OCI-LY7 (cell line): ENCODE data around the gene MACROD2. TPM values are rescaled to one million over a fixed set of nuclear protein-coding genes. Genes with fewer than 3 reads are reported as not detected.

ENCODE experiments used
- BruUV-seq: library from RNA; stranded (reverse); fragments of 400-500 nt; replicated peaks from 2 replicates; lab custom pipeline; 2021; lab: Mats Ljungman, UMichigan
- CTCF ChIA-PET: fragments of 300-600 bp; sonication (Branson Sonifier 250); formaldehyde crosslinking; loops from one replicate; lab custom pipeline; 2022; ENCODE audit warnings: antibody characterized with exemption; ENCODE audit not compliant: unreplicated experiment; lab: Charles Lee
- POLR2A ChIA-PET: fragments of 300-600 bp; sonication (Branson Sonifier 250); formaldehyde crosslinking; loops from one replicate; lab custom pipeline; 2022; ENCODE audit warnings: antibody characterized with exemption; lab: Charles Lee
- DNase-seq: peaks from one replicate; pipeline ENCODE4 v3.0.0-alpha.2; 2015; ENCODE audit warnings: low spot score
- H2AFZ ChIP-seq: fragments of 200-600 bp; sonication (generic), shearing (Covaris generic); 2 replicates; pipeline ENCODE4 v1.6.1; 2014; ENCODE audit warnings: mild to moderate bottlenecking, antibody characterized with exemption, low read length, moderate library complexity
- H3K27ac ChIP-seq: fragments of 200-600 bp; sonication (generic); 2 replicates; pipeline ENCODE4 v1.5.1; 2014; ENCODE audit warnings: mixed run types, low read depth, mild to moderate bottlenecking, moderate library complexity, low read length, inconsistent platforms; ENCODE audit not compliant: poor library complexity, severe bottlenecking
- H3K36me3 ChIP-seq: fragments of 200-600 bp; sonication (generic); 2 replicates; pipeline ENCODE4 v1.6.1; 2014; ENCODE audit warnings: mild to moderate bottlenecking, antibody characterized with exemption, low read length, moderate library complexity, mixed read lengths; ENCODE audit not compliant: insufficient read depth
- H3K4me1 ChIP-seq: fragments of 200-600 bp; sonication (generic); 2 replicates; pipeline ENCODE4 v1.5.1; 2014; ENCODE audit warnings: mild to moderate bottlenecking, low read length; ENCODE audit not compliant: insufficient read depth, poor library complexity, severe bottlenecking
- H3K4me2 ChIP-seq: fragments of 200-600 bp; sonication (generic); 2 replicates; pipeline ENCODE4 v1.6.1; 2014; ENCODE audit warnings: mild to moderate bottlenecking, low read length
- H3K4me3 ChIP-seq: fragments of 200-600 bp; sonication (generic); 2 replicates; pipeline ENCODE4 v1.5.1; 2014; ENCODE audit warnings: mild to moderate bottlenecking, low read depth, low read length; ENCODE audit not compliant: poor library complexity, severe bottlenecking
- H3K79me2 ChIP-seq: fragments of 200-600 bp; sonication (generic); 2 replicates; pipeline ENCODE4 v1.6.1; 2016; ENCODE audit warnings: low read depth, mild to moderate bottlenecking, low read length, moderate library complexity, mixed read lengths; ENCODE audit not compliant: insufficient read depth
- H3K9me2 ChIP-seq: fragments of 200-600 bp; sonication (generic); 2 replicates; pipeline ENCODE4 v1.6.1; 2016; ENCODE audit warnings: mild to moderate bottlenecking, low read length, mixed read lengths; ENCODE audit not compliant: insufficient read depth
- H3K9me3 ChIP-seq: fragments of 200-600 bp; sonication (generic); 2 replicates; pipeline ENCODE4 v1.6.1; 2014; ENCODE audit warnings: mild to moderate bottlenecking, mixed run types, low read length, mixed read lengths
- H4K20me1 ChIP-seq: fragments of 200-600 bp; sonication (generic); 2 replicates; pipeline ENCODE4 v1.6.1; 2014; ENCODE audit warnings: mild to moderate bottlenecking, antibody characterized with exemption, low read length, moderate library complexity, mixed read lengths; ENCODE audit not compliant: insufficient read depth
- EZH2phosphoT487 ChIP-seq: fragments of 200-600 bp; sonication (generic); IDR thresholded peaks from 2 replicates; pipeline ENCODE4 v1.6.1; 2018; ENCODE audit warnings: low read depth, borderline replicate concordance, mild to moderate bottlenecking, mixed run types, antibody characterized with exemption, low read length, moderate library complexity, mixed read lengths
- intact Hi-C: fragments of 100-400 bp; cut with micrococcal nuclease; formaldehyde crosslinking; loops from one replicate; pipeline ENCODE4 v1.10.0; 2022; ENCODE audit not compliant: unreplicated experiment
- total RNA-seq, 2 experiments: library from RNA; depleted of rRNA in 1 of 2; stranded (reverse); fragments of >200 nt in 1 of 2; shearing (Covaris generic) in 1 of 2; gene quantifications; 2 replicates each; pipeline ENCODE4 v1.2.3, GENCODE V29; 2014 to 2022
- TF ChIP-seq, protein P1 (sequence below): fragments of 200-600 bp; sonication (generic); conservative IDR thresholded peaks from 2 replicates; pipeline ENCODE4 v1.5.1; 2014; ENCODE audit warnings: mild to moderate bottlenecking, antibody characterized with exemption, low read length, moderate library complexity, mixed read lengths

Gene MACROD2
- total RNA-seq, 2 experiments from 2014 or later, result 0.09 to 4.5 TPM

DNA sequence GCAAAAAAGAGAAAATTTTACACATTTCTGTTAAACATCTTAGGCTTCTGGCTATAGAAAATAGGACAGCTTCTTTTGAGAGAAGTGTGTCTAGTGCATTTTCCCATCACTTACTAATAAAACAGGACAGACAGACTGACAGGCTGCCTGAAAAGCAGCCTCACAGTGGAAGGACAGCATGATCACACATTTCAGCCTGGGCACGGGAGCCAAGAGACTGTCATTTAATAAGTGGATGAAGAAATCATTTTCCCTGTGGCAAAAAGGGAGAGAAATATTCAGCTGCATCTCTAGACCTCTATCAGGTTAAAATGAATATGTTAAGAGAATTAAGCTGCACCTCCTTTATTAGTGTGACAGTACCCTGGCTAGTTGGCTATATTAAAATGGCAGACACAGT lies 1617.5 kb downstream of the MACROD2 start:
- no peaks in the 10 kb centered on the region for H3K36me3 ChIP-seq
- H3K4me1 ChIP-seq, result no peaks in the 10 kb centered on the region
- DNase-seq, result no peak
- no peaks in the 10 kb centered on the region for H3K9me2 ChIP-seq
- intact Hi-C loops, result no loop called here
- H2AFZ ChIP-seq, result no peak overlapping the region
- H3K27ac ChIP-seq, result no peak overlapping the region
- ChIA-PET CTCF (no interaction called here), POLR2A (no interaction called here)
- no peak overlapping the region for H3K4me2 ChIP-seq
- H3K9me3 ChIP-seq, result no peaks in the 10 kb centered on the region
- no peaks in the 10 kb centered on the region for H3K79me2 ChIP-seq
- no peaks in the 10 kb centered on the region for H4K20me1 ChIP-seq
- TF ChIP-seq, protein P1, sequence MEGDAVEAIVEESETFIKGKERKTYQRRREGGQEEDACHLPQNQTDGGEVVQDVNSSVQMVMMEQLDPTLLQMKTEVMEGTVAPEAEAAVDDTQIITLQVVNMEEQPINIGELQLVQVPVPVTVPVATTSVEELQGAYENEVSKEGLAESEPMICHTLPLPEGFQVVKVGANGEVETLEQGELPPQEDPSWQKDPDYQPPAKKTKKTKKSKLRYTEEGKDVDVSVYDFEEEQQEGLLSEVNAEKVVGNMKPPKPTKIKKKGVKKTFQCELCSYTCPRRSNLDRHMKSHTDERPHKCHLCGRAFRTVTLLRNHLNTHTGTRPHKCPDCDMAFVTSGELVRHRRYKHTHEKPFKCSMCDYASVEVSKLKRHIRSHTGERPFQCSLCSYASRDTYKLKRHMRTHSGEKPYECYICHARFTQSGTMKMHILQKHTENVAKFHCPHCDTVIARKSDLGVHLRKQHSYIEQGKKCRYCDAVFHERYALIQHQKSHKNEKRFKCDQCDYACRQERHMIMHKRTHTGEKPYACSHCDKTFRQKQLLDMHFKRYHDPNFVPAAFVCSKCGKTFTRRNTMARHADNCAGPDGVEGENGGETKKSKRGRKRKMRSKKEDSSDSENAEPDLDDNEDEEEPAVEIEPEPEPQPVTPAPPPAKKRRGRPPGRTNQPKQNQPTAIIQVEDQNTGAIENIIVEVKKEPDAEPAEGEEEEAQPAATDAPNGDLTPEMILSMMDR, result no peak
- TF ChIP-seq EZH2phosphoT487, result no peak
- no TSS peak for BruUV-seq
- no peak overlapping the region for H3K4me3 ChIP-seq

DNA sequence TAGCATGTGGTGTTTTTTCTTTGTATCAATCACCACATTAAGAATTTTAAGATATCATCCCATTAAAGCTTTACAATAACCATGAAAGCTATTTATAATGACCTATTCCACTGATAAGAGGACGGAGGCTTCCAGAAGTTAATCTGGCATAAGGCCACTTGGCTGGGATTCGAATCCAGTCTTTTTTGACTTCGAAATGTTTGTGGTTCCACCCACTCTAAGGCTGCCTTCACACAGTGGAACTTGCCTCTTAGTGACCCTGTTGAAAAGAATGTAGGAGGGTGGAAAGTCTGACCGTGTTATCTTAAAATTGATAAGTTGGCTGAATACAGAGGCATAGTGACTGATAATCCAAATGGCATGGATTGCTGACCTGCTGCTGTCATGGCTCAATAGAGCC lies 1618.2 kb downstream of the MACROD2 start:
- Histone ChIP-seq H3K36me3 (no peaks in the 10 kb centered on the region), H3K9me2 (no peaks in the 10 kb centered on the region), H3K4me3 (no peak overlapping the region), H4K20me1 (no peaks in the 10 kb centered on the region), H3K4me1 (no peaks in the 10 kb centered on the region), H3K9me3 (no peaks in the 10 kb centered on the region), H3K27ac (no peak overlapping the region), H2AFZ (no peak overlapping the region), H3K4me2 (no peak overlapping the region), H3K79me2 (no peaks in the 10 kb centered on the region)
- TF ChIP-seq, protein P1, result no peak
- no peak for TF ChIP-seq EZH2phosphoT487
- DNase-seq, result no peak
- POLR2A ChIA-PET, result no interaction called here
- BruUV-seq, result no TSS peak
- intact Hi-C loops, result no loop called here
- CTCF ChIA-PET, result no interaction called here

DNA sequence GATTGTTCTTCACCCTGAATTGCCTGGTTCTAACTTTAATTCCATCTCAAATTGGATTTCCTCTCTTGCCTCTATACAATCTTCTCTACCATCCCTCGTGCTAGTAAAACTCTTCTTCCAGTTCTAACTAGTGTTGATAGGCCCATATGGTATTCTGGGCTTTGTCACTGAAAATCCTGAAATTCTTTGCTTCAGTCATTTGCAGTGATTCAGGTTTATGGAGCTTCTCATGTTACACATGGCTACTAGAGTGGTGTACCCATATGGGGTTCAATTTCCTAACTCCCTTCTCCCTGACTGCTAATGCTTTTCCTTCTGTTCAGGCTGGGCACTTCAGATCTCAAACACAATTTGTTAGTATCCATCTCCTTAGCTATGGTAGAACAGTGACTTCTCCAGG lies 1621.3 kb downstream of the MACROD2 start:
- no peaks in the 10 kb centered on the region for H3K36me3 ChIP-seq
- no TSS peak for BruUV-seq
- ChIA-PET CTCF (no interaction called here), POLR2A (interaction anchor here (0.7 kb wide), 1 partner anchor 63 kb away, joined by 3 read pairs; no protein-coding TSS in a partner anchor)
- H3K79me2 ChIP-seq, result no peaks in the 10 kb centered on the region
- DNase-seq, result no peak
- H3K4me1 ChIP-seq, result no peaks in the 10 kb centered on the region
- H3K4me3 ChIP-seq, result no peak overlapping the region
- no peak overlapping the region for H2AFZ ChIP-seq
- H3K4me2 ChIP-seq, result no peak overlapping the region
- H3K9me3 ChIP-seq, result no peaks in the 10 kb centered on the region
- intact Hi-C loops, result no loop called here
- no peak overlapping the region for H3K27ac ChIP-seq
- no peaks in the 10 kb centered on the region for H3K9me2 ChIP-seq
- TF ChIP-seq EZH2phosphoT487, result no peak
- TF ChIP-seq, protein P1, result no peak
- no peaks in the 10 kb centered on the region for H4K20me1 ChIP-seq
